ENCODE measurements around the gene SPINK9. TPM values are rescaled to one million over a fixed set of nuclear protein-coding genes. Genes with fewer than 3 reads are reported as not detected.

SPINK9 gene, protein sequence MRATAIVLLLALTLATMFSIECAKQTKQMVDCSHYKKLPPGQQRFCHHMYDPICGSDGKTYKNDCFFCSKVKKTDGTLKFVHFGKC
- not detected in 2 replicates for total RNA-seq

DNA sequence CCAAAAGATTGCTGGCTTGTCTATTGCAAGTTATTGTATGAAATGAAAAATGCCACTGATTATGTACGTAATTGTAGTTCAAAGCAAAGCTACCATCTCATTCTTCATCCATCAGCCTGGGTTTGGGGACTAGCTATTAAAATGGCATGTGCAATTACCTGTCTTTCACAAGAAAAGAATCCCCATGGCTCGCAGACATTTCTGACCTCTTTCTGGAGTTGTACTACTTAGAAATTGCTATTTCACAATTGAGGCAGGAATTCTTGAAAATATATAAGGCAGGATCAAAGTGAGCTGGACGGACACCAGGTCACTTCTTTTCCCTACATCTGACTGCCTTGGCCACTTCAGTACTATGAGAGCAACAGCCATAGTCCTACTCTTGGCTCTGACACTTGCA, at the start of gene SPINK9:
Gene SPINK9, plus strand, starts transcription at position 301 of the 400 bp plus-strand sequence. Its CDS starts 55 bp downstream, at position 356.

DNA sequence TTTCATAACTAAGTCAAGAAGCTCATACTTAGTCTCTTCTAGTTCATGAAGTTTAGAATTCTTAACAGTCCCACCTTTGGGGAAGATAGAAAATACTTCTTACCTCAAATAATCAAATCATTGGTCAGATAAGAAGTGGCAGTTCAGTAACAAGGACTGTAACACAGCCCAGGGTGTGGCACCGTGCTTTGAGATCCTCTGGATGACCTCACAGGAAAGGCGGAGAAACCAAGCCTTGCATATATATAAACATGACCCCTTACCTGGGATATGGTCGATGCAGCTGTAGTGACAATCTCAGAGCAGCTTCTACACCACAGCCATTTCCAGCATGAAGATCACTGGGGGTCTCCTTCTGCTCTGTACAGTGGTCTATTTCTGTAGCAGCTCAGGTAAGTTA, 23.2 kb upstream of the SPINK9 start, which contains the start of gene SPINK7:
Gene SPINK7, plus strand, starts transcription at position 271 of the 400 bp plus-strand sequence. Its CDS starts 61 bp downstream, at position 332.

DNA sequence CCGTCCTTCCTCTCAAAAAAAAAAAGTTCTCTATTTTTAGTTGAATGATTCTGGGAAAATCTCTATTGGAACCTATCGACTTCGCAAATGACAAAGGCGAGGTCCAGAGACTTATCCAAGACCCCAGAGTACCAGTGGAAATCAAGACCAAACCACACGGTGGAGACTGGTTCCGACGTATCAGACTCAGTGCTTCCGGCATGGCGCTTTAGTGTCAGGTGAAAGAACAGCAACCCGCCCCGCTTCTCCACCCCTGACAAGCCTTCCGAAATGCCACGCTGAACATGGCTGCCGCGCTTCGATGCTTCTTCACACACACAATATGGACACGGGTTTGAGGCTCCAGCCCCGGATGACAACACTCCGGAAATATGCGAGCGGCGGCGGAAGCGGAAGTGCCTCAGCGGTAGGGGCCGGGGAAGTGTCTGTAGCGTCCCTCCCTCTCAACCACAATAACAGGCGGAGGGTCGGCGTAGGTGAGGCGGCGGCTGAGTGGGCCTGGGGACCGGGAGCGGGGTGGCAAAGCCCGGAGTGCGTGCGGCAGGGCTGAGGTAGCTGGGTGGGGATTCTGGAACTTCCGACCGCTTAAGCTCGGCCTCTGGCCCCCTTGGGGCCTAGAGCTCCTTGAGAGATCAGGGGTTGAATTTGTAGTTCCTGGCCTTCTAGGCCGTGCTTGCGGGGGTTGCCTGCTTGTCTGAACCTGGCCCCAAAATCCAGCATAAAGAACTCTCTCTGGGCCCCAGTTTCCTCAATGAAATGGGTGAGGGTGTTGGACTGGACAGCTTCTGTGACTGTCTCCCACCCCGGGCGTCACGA, 48.4 kb downstream of the SPINK9 start, which contains the start of gene FBXO38:
Gene FBXO38, plus strand, starts transcription at position 395 of the 816 bp plus-strand sequence. CDS start 10,819 bp downstream, outside the sequence.

Other genes starting within 250 kb of the SPINK9 start
- gene SPINK14, start 167.0 kb upstream of the SPINK9 start, total RNA-seq = not detected in 2 replicates
- gene SPINK6, start 132.5 kb upstream of the SPINK9 start, total RNA-seq = not detected in 2 replicates
- not detected in 2 replicates for gene MARCOL, start 97.0 kb upstream of the SPINK9 start, total RNA-seq
- gene SPINK13, start 66.8 kb upstream of the SPINK9 start, total RNA-seq = not detected in 2 replicates
- not detected in 2 replicates for gene SPINK7, start 23.1 kb upstream of the SPINK9 start, total RNA-seq
- gene FBXO38, start 48.4 kb downstream of the SPINK9 start, total RNA-seq = 67.6 and 71.4 TPM in 2 replicates